ENCODE data around the gene FURIN. TPM values are rescaled to one million over a fixed set of nuclear protein-coding genes. Genes with fewer than 3 reads are reported as not detected.

The FURIN gene
- polyA plus RNA-seq, 1 donor: 26.7 TPM

Other genes starting within 250 kb of the FURIN start
- 4.8 TPM for gene BLM, start 151.2 kb upstream of the FURIN start, polyA plus RNA-seq (ENCODE audit: insufficient read length)
- gene FES, start 15.9 kb downstream of the FURIN start, polyA plus RNA-seq (ENCODE audit: insufficient read length): 12.6 TPM
- gene MAN2A2, start 34.7 kb downstream of the FURIN start, polyA plus RNA-seq (ENCODE audit: insufficient read length): 34.7 TPM
- gene HDDC3, start 64.0 kb downstream of the FURIN start, polyA plus RNA-seq (ENCODE audit: insufficient read length): 11.3 TPM
- 23.2 TPM for gene UNC45A, start 66.7 kb downstream of the FURIN start, polyA plus RNA-seq (ENCODE audit: insufficient read length)
- 13.0 TPM for gene RCCD1, start 86.3 kb downstream of the FURIN start, polyA plus RNA-seq (ENCODE audit: insufficient read length)
- 32.5 TPM for gene PRC1, start 125.9 kb downstream of the FURIN start, polyA plus RNA-seq (ENCODE audit: insufficient read length)
- 10.9 TPM for gene VPS33B, start 154.0 kb downstream of the FURIN start, polyA plus RNA-seq (ENCODE audit: insufficient read length)
- 3.0 TPM for gene SV2B, start 231.7 kb downstream of the FURIN start, polyA plus RNA-seq (ENCODE audit: insufficient read length)

Data from forelimb muscle (tissue), 1 donor.